OCI-LY1 (cell line): ENCODE data around the gene SPACA9.

ENCODE experiments used
- H2AFZ ChIP-seq: fragments of 200-600 bp; sonication (generic), shearing (Covaris generic); 2 replicates; pipeline ENCODE4 v1.6.0; 2014; ENCODE audit warnings: antibody characterized with exemption, mild to moderate bottlenecking, low read length
- H3F3A ChIP-seq: fragments of 200-600 bp; sonication (generic), shearing (Covaris generic); 2 replicates; pipeline ENCODE4 v1.6.0; 2014; ENCODE audit warnings: mild to moderate bottlenecking, antibody characterized with exemption, low read length, moderate library complexity; ENCODE audit not compliant: insufficient read depth
- H3K27ac ChIP-seq: fragments of 200-600 bp; sonication (generic); 2 replicates; pipeline ENCODE4 v1.5.1; 2014; ENCODE audit warnings: low read length, mixed run types, mild to moderate bottlenecking, low read depth; ENCODE audit not compliant: poor library complexity, severe bottlenecking
- H3K27me3 ChIP-seq: fragments of 200-600 bp; sonication (generic); 2 replicates; pipeline ENCODE4 v1.6.0; 2014; ENCODE audit warnings: antibody characterized with exemption, mild to moderate bottlenecking, low read length, moderate library complexity; ENCODE audit not compliant: insufficient read depth
- H3K36me3 ChIP-seq: fragments of 200-600 bp; sonication (generic); 2 replicates; pipeline ENCODE4 v1.6.1; 2014; ENCODE audit warnings: mild to moderate bottlenecking, antibody characterized with exemption, low read length, moderate library complexity, mixed read lengths; ENCODE audit not compliant: insufficient read depth
- H3K4me1 ChIP-seq: fragments of 200-600 bp; sonication (generic); 2 replicates; pipeline ENCODE4 v1.5.1; 2014; ENCODE audit warnings: mild to moderate bottlenecking, low read length, moderate library complexity; ENCODE audit not compliant: insufficient read depth, severe bottlenecking
- H3K4me2 ChIP-seq: fragments of 200-600 bp; sonication (generic), shearing (Covaris generic); 2 replicates; pipeline ENCODE4 v1.6.1; 2014; ENCODE audit warnings: low read length
- H3K4me3 ChIP-seq: fragments of 200-600 bp; sonication (generic); 2 replicates; pipeline ENCODE4 v1.5.1; 2014; ENCODE audit warnings: low read length, low read depth, mild to moderate bottlenecking, mixed read lengths; ENCODE audit not compliant: poor library complexity, severe bottlenecking
- H3K79me2 ChIP-seq: fragments of 200-600 bp; shearing (Covaris generic); 2 replicates; pipeline ENCODE4 v1.6.1; 2016; ENCODE audit warnings: mixed run types, low read length, mixed read lengths; ENCODE audit not compliant: insufficient read depth
- H3K9ac ChIP-seq: fragments of 200-600 bp; sonication (generic), shearing (Covaris generic); 2 replicates; pipeline ENCODE4 v1.6.1; 2014; ENCODE audit warnings: mild to moderate bottlenecking, low read length, mixed read lengths
- H3K9me2 ChIP-seq: fragments of 200-600 bp; sonication (generic), shearing (Covaris generic); 2 replicates; pipeline ENCODE4 v1.6.1; 2014; ENCODE audit warnings: low read depth, mild to moderate bottlenecking, low read length, mixed read lengths
- H3K9me3 ChIP-seq: fragments of 200-600 bp; shearing (Covaris generic); 2 replicates; pipeline ENCODE4 v1.6.1; 2014; ENCODE audit warnings: low read length, mixed read lengths
- H4K20me1 ChIP-seq: fragments of 200-600 bp; sonication (generic), shearing (Covaris generic); 2 replicates; pipeline ENCODE4 v1.6.0; 2016; ENCODE audit warnings: mild to moderate bottlenecking, low read length; ENCODE audit not compliant: insufficient read depth
- CTCF ChIP-seq: fragments of 200-600 bp; sonication (generic), shearing (Covaris generic); IDR thresholded peaks from 2 replicates; pipeline ENCODE4 v1.5.1; 2017; ENCODE audit warnings: mild to moderate bottlenecking, antibody characterized with exemption, low read length, moderate library complexity, mixed read lengths
- EZH2 ChIP-seq: fragments of 200-600 bp; sonication (generic), shearing (Covaris generic); IDR thresholded peaks from 2 replicates; pipeline ENCODE4 v1.8.0; 2017; ENCODE audit warnings: borderline replicate concordance, mixed run types, mild to moderate bottlenecking, antibody characterized with exemption, low read length, moderate library complexity, mixed read lengths

SPACA9 gene

DNA sequence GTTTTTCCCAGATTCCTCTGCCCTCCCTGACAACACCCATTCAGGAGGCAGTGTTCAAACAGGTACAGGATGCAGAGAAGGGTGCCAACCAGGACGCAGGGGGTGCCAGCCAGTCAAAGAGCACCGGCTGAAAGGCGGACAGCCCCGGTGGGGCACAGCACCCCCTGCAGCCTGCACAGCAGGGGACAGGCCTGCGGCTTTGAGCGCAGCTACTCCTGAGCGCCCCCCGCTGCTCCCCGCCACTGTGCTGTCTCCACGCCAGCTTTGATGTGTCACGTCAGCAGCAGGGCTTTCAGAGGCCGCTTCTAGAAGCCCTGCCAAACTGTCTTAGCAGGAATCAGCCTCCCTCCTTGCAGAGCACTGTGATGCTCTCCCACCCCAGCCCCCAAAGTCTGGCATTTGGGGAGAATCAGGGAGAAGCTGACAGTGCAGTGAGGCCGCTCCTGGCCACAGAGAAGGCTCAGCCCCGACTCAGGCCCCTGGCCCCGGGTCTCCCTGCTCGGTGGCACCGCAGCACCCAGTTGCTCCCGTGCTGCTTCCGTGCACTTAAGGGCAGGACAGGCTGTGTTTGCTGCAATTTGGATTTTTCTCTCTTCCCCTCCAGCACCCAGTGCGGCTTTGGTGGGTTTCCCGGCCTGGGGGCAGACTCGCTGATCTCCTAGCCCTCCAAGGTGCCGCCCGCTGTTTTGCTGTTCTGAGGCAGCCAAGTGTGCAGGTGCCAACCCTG, 20.9 kb upstream of the SPACA9 start:
- H3K4me3 ChIP-seq, result no peak overlapping the region

DNA sequence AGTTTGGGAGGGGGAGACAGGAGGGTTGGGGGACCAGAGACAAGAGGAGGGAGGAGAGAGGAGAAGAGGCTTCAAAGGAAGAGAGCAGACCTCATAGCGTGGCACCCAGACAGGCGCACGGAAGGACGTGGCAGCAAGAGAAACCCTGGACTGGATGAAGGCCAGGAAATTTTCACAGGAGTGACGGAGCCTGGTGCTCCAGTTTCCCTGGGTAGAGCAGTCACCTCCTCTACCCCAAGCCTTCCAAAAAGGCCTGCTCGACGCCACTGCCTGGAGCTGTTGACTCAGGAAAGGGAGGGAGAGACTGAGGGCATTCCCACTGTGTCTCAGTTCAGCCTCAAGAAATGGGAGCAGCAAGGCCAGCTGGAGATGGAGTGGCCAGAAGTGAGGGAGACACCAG, 19.9 kb upstream of the SPACA9 start:
- no peak overlapping the region for H2AFZ ChIP-seq
- no peak overlapping the region for H3K9ac ChIP-seq
- H3K36me3 ChIP-seq, result no peaks in the 10 kb centered on the region
- no peaks in the 10 kb centered on the region for H3K4me1 ChIP-seq
- H3K4me2 ChIP-seq, result no peak overlapping the region
- no peaks in the 10 kb centered on the region for H3F3A ChIP-seq
- no peaks in the 10 kb centered on the region for H4K20me1 ChIP-seq
- H3K9me3 ChIP-seq, result no peaks in the 10 kb centered on the region
- peaks cover 3% of the 10 kb centered on the region; the same call in 1 of the 2 replicates for H3K27me3 ChIP-seq
- H3K27ac ChIP-seq, result no peak overlapping the region
- TF ChIP-seq CTCF (no peak), EZH2 (no peak)
- no peaks in the 10 kb centered on the region for H3K9me2 ChIP-seq
- H3K4me3 ChIP-seq, result no peak overlapping the region
- no peaks in the 10 kb centered on the region for H3K79me2 ChIP-seq

More for the DNA sequence above, 20.9 kb upstream of the SPACA9 start:
- Histone ChIP-seq H4K20me1 (no peaks in the 10 kb centered on the region), H3K27ac (no peak overlapping the region), H3K79me2 (no peaks in the 10 kb centered on the region), H2AFZ (no peak overlapping the region), H3K9me3 (no peaks in the 10 kb centered on the region), H3K4me1 (no peaks in the 10 kb centered on the region), H3K4me2 (no peak overlapping the region), H3K9ac (no peak overlapping the region), H3K9me2 (no peaks in the 10 kb centered on the region), H3K27me3 (0 out of 2 replicates have a peak, but pooled peaks cover 3% of the 10 kb centered on the region), H3K36me3 (no peaks in the 10 kb centered on the region), H3F3A (no peaks in the 10 kb centered on the region)
- peak; percentile 31; the same call in 1 of the 2 replicates for TF ChIP-seq CTCF
- TF ChIP-seq EZH2, result no peak

DNA sequence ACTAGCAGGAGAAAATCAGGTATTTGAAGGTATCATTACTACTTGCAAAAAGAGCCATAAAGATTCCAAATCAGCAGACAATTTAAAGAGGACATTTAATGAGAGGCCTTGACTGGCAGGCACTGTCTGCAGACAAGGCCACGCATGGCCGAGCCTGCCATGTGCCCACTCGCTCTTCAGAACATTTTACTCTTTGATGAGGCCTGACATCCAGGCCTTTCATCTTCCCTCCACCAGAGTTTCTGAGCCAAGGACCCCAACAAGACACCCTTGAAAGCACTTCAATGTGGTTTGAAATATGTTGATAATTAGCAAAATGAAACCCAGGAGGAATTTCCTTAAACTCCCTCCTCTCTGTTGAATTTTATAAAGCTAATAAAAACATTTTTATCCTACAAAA, 17.0 kb upstream of the SPACA9 start:
- Histone ChIP-seq H3K4me1 (no peaks in the 10 kb centered on the region), H3K27ac (no peak overlapping the region), H3K36me3 (no peaks in the 10 kb centered on the region), H3K9ac (no peak overlapping the region), H3K4me2 (no peak overlapping the region), H4K20me1 (no peaks in the 10 kb centered on the region), H3K9me2 (no peaks in the 10 kb centered on the region), H2AFZ (no peak overlapping the region), H3F3A (no peaks in the 10 kb centered on the region), H3K4me3 (no peak overlapping the region), H3K27me3 (no peaks in the 10 kb centered on the region; the same call in 1 of the 2 replicates), H3K9me3 (no peaks in the 10 kb centered on the region), H3K79me2 (no peaks in the 10 kb centered on the region)
- TF ChIP-seq EZH2 (no peak), CTCF (no peak)
